ENCODE data around the gene TMF1. TPM values are rescaled to one million over a fixed set of nuclear protein-coding genes. Genes with fewer than 3 reads are reported as not detected.

TMF1 gene
- total RNA-seq, 1 donor from 2014 or later = 15.6 TPM

DNA sequence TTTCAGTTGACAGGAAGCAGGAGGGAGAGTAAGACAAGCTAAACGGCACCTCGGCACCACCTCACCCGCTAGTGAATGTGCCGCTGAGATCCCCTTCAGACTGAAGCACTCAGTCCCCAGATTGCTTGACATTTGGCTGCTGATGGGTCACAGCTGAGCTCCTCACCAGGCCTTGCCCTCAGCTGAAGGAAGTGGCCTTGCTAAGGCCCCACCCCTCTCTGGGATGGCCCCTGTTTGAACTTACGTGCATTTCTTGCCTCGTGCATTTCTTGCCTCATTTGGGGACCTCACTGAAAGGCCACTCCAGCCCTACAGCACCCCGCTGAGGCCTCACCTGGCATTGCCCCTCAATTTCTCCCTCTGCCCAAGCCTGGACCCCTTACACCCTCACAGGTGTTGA, 78.5 kb downstream of the TMF1 start:
- no peak overlapping the region for H3K4me3 ChIP-seq (ENCODE audit: low read depth, low read length)
- DNase-seq (ENCODE audit: low read depth) = no peak
- TF ChIP-seq, protein P1, sequence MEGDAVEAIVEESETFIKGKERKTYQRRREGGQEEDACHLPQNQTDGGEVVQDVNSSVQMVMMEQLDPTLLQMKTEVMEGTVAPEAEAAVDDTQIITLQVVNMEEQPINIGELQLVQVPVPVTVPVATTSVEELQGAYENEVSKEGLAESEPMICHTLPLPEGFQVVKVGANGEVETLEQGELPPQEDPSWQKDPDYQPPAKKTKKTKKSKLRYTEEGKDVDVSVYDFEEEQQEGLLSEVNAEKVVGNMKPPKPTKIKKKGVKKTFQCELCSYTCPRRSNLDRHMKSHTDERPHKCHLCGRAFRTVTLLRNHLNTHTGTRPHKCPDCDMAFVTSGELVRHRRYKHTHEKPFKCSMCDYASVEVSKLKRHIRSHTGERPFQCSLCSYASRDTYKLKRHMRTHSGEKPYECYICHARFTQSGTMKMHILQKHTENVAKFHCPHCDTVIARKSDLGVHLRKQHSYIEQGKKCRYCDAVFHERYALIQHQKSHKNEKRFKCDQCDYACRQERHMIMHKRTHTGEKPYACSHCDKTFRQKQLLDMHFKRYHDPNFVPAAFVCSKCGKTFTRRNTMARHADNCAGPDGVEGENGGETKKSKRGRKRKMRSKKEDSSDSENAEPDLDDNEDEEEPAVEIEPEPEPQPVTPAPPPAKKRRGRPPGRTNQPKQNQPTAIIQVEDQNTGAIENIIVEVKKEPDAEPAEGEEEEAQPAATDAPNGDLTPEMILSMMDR (conservative IDR thresholded peaks at IDR 0.05; ENCODE audit: low read depth, low read length) = no peak

DNA sequence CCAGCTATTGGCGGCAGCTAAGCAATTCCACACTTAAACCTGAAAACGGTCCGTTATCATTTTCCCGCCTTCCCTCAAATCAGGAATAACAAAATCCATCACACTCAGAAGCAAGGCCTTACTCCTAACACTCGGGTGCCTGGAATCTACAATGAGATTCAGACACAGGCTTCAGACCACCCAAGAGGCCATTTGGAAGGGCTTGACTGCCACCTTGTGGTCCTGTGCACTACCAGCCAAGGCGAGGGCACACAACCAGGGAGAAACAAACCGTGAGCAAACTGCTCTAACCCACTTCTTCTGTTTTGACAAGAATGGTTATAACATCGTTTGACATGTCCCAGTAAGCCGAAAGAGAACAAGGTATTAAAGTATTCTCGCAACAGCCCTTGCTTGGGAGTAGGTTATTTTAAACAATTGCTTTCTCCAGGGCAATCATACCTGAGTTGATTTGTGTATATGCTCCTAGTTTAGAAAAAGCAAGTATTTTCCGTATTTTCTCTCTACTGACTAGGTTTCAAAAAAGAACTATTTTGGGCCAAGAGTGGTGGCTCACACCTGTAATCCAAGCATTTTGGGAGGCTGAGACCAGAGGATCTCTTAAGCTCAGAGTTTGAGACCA, 79.7 kb downstream of the TMF1 start:
- no peak for DNase-seq (ENCODE audit: low read depth)
- TF ChIP-seq, protein P1 (conservative IDR thresholded peaks at IDR 0.05; ENCODE audit: low read depth, low read length) = peak; percentile 93
- no peak overlapping the region for H3K4me3 ChIP-seq (ENCODE audit: low read depth, low read length)

Other genes starting within 250 kb of the TMF1 start
- gene TAFA4, start 119.8 kb downstream of the TMF1 start, total RNA-seq = not detected in 2 replicates
- gene EOGT, start 38.6 kb downstream of the TMF1 start, total RNA-seq = 22.5 and 25.7 TPM in 2 replicates
- gene UBA3, start 28.0 kb upstream of the TMF1 start, total RNA-seq = 65.1 and 69.1 TPM in 2 replicates
- gene ARL6IP5, start 32.6 kb upstream of the TMF1 start, total RNA-seq = 80.7 and 114 TPM in 2 replicates
- gene LMOD3, start 70.3 kb upstream of the TMF1 start, total RNA-seq = not detected in 2 replicates

All from epithelial cell of proximal tubule (primary cell).